ENCODE results near the gene GNPAT.

Gene GNPAT

GRCh38 chr1:231322880-231323530, 82.0 kb downstream of the GNPAT start:
- no peak for FAIRE-seq

DNA sequence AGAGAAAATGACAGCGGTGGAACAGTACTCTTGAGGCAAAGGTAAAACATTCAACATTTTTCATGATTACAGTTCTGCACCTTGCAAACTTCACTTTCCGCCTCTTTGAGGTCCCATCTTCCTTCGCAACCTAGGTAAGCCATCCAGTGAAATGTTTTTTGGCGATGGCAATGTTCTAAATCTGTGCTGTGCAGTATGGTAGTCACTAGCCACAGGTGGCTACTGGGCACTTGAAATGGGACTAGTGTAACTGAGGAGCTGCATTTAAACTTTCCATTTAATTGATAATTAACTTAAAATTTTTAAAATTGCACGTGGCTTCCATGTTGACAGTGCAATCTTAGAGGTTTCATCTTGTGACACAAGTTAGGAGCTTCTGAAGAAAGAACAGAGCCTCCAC, 83.6 kb downstream of the GNPAT start:
- FAIRE-seq: no peak

GRCh38 chr1:231326248-231326647, 85.2 kb downstream of the GNPAT start:
- no peak for FAIRE-seq

Data from G401.6 (cell line).